Transverse colon (tissue), 1 donor: ENCODE measurements around the gene SLC25A41.

Source experiments
- EP300 ChIP-seq: sonication (generic); formaldehyde crosslinking; IDR thresholded peaks from one replicate; pipeline ENCODE4 v1.6.1; 2017; ENCODE audit warnings: antibody characterized with exemption, low read depth
- POLR2A ChIP-seq: fragments of 450-650 bp; IDR thresholded peaks from one replicate; pipeline ENCODE4 v1.6.1; 2016; ENCODE audit warnings: antibody characterized with exemption, mild to moderate bottlenecking, moderate library complexity

DNA sequence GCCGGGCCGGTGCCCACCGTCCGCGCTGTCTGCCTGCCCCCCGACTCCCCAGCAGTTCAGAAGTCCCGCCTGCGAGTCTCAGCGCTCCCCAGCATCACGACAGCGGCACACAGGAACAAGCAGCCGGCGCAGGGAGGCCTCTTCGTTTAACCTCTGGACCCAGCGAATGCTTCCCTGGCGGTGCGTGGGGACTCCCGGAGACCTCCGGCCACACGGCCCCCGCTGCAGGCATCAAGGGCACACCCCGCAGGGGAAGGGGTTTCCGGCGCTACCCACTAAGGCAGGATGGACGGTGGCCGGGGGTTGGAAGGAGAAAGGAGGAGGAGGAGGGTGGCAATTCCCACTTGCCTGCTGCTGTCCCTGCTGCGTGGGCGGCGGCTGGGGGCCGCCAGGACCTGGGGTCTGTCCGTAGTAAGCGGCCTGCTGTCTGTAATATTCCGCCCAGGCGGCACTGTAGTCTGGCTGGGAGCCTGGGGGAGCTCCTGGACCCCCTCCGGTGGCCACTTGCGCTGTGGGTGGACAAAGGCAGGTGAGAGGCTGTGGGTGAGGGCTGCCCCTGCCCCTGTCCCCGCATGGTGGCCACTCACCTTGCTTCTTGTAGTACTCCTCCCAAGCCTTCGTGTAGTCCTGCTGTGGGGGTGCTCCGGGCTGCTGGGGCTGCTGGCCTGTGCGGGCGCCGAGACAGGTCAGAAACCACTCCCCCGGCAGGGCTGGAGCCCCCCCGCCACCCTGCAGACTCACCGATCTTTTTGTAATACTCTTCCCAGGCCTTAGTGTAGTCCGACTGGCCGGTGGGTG is 18.6 kb downstream of the SLC25A41 start:
- TF ChIP-seq POLR2A (no peak), EP300 (no peak)
